ENCODE measurements around the gene CAMK2A. TPM values are rescaled to one million over a fixed set of nuclear protein-coding genes. Genes with fewer than 3 reads are reported as not detected.

Gene CAMK2A
- total and polyA plus RNA-seq, 2 donors (not counting 1 experiment from before 2014, with no cell fraction given), result 2.1 to 3.1 TPM

DNA sequence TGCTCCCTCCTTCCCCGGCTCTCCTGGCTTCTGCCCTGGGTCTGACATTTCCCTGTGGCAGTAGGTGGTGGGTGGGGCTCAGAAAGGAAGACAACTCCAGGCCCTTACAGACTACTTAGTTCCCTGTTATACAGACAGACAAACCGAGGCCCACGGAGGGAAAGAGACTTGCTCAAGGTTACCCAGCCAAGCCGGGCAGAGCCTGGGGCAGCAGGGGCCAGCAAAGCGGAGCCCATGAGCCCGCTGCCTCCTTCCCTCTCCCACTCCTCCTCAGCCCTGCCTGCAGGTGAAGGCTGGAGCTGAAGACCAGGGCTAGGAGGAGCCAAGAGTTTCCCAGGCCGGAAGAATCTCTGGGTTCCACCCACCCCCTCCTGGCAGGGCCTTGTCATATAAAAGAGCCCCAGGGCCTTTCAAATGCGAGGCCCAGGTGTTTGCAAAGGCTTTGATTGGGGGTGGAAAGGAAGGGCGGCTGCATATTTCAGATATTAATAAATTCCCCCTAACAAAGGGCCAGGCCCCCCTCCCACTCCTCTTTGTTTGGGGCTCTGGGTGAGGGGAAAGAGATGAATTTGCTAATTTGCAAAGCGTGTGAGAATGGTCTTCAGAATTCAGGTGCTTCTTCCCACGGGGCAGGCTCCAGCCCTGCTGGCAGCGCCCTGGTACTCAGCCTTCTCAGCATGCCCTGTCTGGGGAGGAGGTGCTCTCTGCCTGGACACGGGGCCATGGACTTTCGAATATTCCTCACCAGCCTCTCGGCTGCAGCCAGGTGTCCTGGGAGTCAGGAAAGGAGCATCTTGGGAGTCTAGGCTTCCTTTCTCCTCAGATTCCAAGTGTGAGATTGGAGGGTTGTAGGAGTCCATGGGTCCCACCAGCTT is 78.2 kb downstream of the CAMK2A start:
- no peak overlapping the region for H3K9ac ChIP-seq (ENCODE audit: insufficient read depth, low read length)
- H3K27me3 ChIP-seq (ENCODE audit: control insufficient read depth, insufficient read depth, low read length), result no peaks in the 10 kb centered on the region
- no peak overlapping the region for H2AFZ ChIP-seq (ENCODE audit: low read length)
- no peaks in the 10 kb centered on the region for H3K36me3 ChIP-seq (ENCODE audit: control insufficient read depth, insufficient read depth, low read length)
- H3K79me2 ChIP-seq (ENCODE audit: control insufficient read depth, insufficient read depth, low read length), result no peaks in the 10 kb centered on the region
- no peaks in the 10 kb centered on the region for H4K20me1 ChIP-seq (ENCODE audit: control insufficient read depth, extremely low read depth, insufficient read depth, low read length)
- TF ChIP-seq, protein P1, sequence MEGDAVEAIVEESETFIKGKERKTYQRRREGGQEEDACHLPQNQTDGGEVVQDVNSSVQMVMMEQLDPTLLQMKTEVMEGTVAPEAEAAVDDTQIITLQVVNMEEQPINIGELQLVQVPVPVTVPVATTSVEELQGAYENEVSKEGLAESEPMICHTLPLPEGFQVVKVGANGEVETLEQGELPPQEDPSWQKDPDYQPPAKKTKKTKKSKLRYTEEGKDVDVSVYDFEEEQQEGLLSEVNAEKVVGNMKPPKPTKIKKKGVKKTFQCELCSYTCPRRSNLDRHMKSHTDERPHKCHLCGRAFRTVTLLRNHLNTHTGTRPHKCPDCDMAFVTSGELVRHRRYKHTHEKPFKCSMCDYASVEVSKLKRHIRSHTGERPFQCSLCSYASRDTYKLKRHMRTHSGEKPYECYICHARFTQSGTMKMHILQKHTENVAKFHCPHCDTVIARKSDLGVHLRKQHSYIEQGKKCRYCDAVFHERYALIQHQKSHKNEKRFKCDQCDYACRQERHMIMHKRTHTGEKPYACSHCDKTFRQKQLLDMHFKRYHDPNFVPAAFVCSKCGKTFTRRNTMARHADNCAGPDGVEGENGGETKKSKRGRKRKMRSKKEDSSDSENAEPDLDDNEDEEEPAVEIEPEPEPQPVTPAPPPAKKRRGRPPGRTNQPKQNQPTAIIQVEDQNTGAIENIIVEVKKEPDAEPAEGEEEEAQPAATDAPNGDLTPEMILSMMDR (conservative IDR thresholded peaks at IDR 0.05 in 1 of 2, IDR thresholded peaks at IDR 0.05 in 1 of 2; ENCODE audit: low read depth in 1 of 2, low read length in 2 of 2), result no peak
- TF ChIP-seq EZH2 (IDR thresholded peaks at IDR 0.05; ENCODE audit: low read length, missing control alignments), result no peak
- DNase-seq (ENCODE audit: low read depth in 2 of 2), result no peak
- no peaks in the 10 kb centered on the region for H3K9me3 ChIP-seq (ENCODE audit: control insufficient read depth, insufficient read depth, low read depth, low read length)
- peaks cover 16% of the 10 kb centered on the region for H3K4me1 ChIP-seq (ENCODE audit: control insufficient read depth, extremely low read depth, insufficient read depth, low read length)
- no peak overlapping the region for H3K4me3 ChIP-seq (replicated peaks in 1 of 4; ENCODE audit: control extremely low read depth in 1 of 4, insufficient read depth in 1 of 4, low read depth in 3 of 4, low read length in 4 of 4)
- no peak overlapping the region for H3K4me2 ChIP-seq (ENCODE audit: extremely low read depth, insufficient read depth, low read length)
- no peak overlapping the region for H3K27ac ChIP-seq (ENCODE audit: insufficient read depth, low read length)

DNA sequence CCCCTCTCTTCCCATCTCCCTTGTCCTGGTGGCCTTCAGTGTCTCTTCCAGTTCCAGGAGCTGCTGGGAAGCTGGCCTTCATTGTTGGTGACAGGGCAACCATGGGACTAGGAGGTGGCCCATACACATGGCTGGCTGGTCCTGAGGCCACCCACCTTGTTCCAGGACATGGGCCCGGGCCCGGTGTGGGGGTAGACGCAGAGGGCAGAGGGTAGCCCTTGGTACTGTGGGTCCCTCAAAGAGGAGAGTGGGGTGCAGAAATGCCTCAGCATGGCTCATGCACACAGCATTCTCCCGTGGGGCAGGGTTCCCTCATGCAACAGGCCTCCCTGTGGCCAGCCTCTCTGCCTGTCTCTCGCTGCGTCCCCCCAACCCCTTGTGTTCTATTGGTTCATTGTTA is 78.9 kb downstream of the CAMK2A start:
- no peaks in the 10 kb centered on the region for H3K79me2 ChIP-seq (ENCODE audit: control insufficient read depth, insufficient read depth, low read length)
- no peak overlapping the region for H3K27ac ChIP-seq (ENCODE audit: insufficient read depth, low read length)
- H3K27me3 ChIP-seq (ENCODE audit: control insufficient read depth, insufficient read depth, low read length), result no peaks in the 10 kb centered on the region
- no peak overlapping the region for H2AFZ ChIP-seq (ENCODE audit: low read length)
- no peak overlapping the region for H3K4me3 ChIP-seq (replicated peaks in 1 of 4; ENCODE audit: control extremely low read depth in 1 of 4, insufficient read depth in 1 of 4, low read depth in 3 of 4, low read length in 4 of 4)
- DNase-seq (ENCODE audit: low read depth in 2 of 2), result no peak
- TF ChIP-seq, protein P1 (conservative IDR thresholded peaks at IDR 0.05 in 1 of 2, IDR thresholded peaks at IDR 0.05 in 1 of 2; ENCODE audit: low read depth in 1 of 2, low read length in 2 of 2), result no peak
- no peak for TF ChIP-seq EZH2 (IDR thresholded peaks at IDR 0.05; ENCODE audit: low read length, missing control alignments)
- no peak overlapping the region for H3K9ac ChIP-seq (ENCODE audit: insufficient read depth, low read length)
- no peak overlapping the region for H3K4me2 ChIP-seq (ENCODE audit: extremely low read depth, insufficient read depth, low read length)
- H3K9me3 ChIP-seq (ENCODE audit: control insufficient read depth, insufficient read depth, low read depth, low read length), result no peaks in the 10 kb centered on the region
- H3K4me1 ChIP-seq (ENCODE audit: control insufficient read depth, extremely low read depth, insufficient read depth, low read length), result peaks cover 16% of the 10 kb centered on the region
- H4K20me1 ChIP-seq (ENCODE audit: control insufficient read depth, extremely low read depth, insufficient read depth, low read length), result no peaks in the 10 kb centered on the region
- no peaks in the 10 kb centered on the region for H3K36me3 ChIP-seq (ENCODE audit: control insufficient read depth, insufficient read depth, low read length)

DNA sequence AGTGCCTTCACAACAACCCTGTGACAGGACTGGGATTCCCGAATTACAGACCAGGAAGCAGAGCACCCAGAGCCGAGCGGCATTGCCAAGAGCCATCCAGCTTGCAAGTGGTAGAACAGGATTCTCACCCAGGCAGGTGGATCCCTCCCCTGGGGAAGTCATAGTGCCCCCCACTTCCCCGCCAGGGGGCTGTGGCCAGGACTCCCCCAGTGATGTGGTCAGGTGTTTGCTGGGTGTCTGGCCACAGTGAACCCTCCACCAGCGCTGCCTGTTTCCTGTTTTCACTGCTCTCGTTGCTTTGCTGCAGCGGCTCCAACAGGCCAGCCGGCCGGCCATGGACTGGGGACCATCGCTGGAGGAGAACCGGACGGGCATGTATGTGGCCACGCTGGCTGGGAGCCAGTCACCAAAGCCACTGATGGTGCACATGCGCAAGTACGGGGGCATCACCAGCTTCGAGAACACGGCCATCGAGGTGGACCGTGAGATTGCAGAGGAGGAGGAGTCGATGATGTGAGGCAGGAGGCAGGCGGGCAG is 80.4 kb downstream of the CAMK2A start:
- Histone ChIP-seq H3K9me3 (ENCODE audit: control insufficient read depth, insufficient read depth, low read depth, low read length) (no peaks in the 10 kb centered on the region), H3K36me3 (ENCODE audit: control insufficient read depth, insufficient read depth, low read length) (no peaks in the 10 kb centered on the region), H3K4me1 (ENCODE audit: control insufficient read depth, extremely low read depth, insufficient read depth, low read length) (peaks cover 12% of the 10 kb centered on the region), H3K27me3 (ENCODE audit: control insufficient read depth, insufficient read depth, low read length) (no peaks in the 10 kb centered on the region), H3K79me2 (ENCODE audit: control insufficient read depth, insufficient read depth, low read length) (no peaks in the 10 kb centered on the region), H4K20me1 (ENCODE audit: control insufficient read depth, extremely low read depth, insufficient read depth, low read length) (no peaks in the 10 kb centered on the region), H3K4me2 (ENCODE audit: extremely low read depth, insufficient read depth, low read length) (no peak overlapping the region), H3K4me3 (replicated peaks in 1 of 4; ENCODE audit: control extremely low read depth in 1 of 4, insufficient read depth in 1 of 4, low read depth in 3 of 4, low read length in 4 of 4) (no peak overlapping the region), H2AFZ (ENCODE audit: low read length) (peak overlapping the region; percentile 43), H3K27ac (ENCODE audit: insufficient read depth, low read length) (peak overlapping the region; percentile 69), H3K9ac (ENCODE audit: insufficient read depth, low read length) (peak overlapping the region; percentile 52)
- peak; percentile 84 to 85 for DNase-seq (ENCODE audit: low read depth in 2 of 2)
- TF ChIP-seq, protein P1 (conservative IDR thresholded peaks at IDR 0.05 in 1 of 2, IDR thresholded peaks at IDR 0.05 in 1 of 2; ENCODE audit: low read depth in 1 of 2, low read length in 2 of 2), result no peak
- no peak for TF ChIP-seq EZH2 (IDR thresholded peaks at IDR 0.05; ENCODE audit: low read length, missing control alignments)

Measured in fibroblast of lung (primary cell).